ENCODE measurements around the gene KIFC1.
"Not testable (repeated sequence)": the region's sequence is repeated elsewhere in the genome, so short reads cannot be mapped to it uniquely, and the experiment has no call there.

Gene KIFC1

GRCh38 chr6:33373960-33374910 lies 17.4 kb upstream of the KIFC1 start:
- no peak for DNase-seq (ENCODE audit: low read depth)

GRCh38 chr6:33375143-33375671 lies 16.4 kb upstream of the KIFC1 start:
- DNase-seq (ENCODE audit: low read depth): no peak

GRCh38 chr6:33377171-33377570 lies 14.5 kb upstream of the KIFC1 start:
- no peak for DNase-seq (ENCODE audit: low read depth)

DNA sequence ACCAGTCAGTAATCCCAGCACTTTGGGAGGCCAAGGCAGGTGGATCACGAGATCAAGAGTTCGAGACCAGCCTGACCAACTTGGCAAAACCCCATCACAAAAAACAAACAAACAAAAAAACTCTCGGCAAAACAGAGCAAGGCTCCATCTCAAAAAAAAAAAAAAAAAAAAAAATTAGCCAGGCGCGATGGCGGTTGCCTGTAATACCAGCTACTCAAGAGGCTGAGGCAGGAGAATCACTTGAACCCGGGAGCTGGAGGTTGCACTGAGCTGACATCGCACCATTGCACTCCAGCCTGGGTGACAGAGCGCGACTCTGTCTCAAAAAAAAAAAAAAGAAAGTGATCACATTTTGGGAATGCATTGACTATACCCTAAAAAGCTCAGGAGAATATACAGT lies 12.4 kb upstream of the KIFC1 start:
- not testable (repeated sequence) for DNase-seq (ENCODE audit: low read depth)

GRCh38 chr6:33380272-33380981 lies 11.2 kb upstream of the KIFC1 start:
- DNase-seq (ENCODE audit: low read depth): no peak

GRCh38 chr6:33383427-33384185 lies 8.0 kb upstream of the KIFC1 start:
- no peak for DNase-seq (ENCODE audit: low read depth)

DNA sequence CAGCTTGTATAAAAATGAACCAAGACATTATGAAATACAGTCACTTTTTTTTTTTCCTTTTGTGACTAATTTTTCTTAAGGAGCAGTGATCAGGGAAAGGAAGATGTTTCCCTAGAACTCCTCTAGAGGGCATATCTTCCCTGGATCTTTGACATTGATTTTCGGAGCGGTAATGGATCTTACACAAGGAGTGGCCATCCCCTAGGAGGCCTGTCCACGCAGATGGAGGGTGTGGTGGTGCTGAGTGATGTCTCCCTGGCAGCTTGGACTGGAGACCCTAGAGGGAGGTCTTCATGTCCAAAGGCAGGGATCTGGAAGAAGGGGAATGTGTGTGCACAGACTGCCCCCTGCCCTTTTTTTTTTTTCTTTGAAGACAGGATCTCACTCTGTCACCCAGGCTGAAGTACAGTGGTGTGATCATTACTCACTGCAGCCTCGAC lies 7.0 kb upstream of the KIFC1 start:
- no peak for DNase-seq (ENCODE audit: low read depth)

DNA sequence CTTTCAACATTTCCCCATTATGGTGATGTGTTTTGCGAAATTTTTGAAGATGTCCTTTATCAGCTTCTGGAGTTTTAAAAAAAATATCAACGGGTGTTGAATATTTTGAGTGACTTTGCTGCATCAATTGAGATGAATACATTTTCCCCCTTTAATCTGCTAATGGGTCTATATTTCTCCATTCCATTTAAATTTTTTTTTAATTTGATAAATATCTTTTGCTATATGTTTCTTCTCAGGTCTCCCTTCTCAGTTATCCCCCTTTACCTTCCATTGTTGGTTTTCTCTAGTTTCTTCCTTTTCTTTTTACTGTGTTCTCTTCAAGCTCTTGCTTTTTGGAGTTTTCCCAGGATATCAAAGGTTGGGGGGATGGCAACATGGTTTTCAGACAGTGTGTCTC lies 1.4 kb upstream of the KIFC1 start:
- no peak for DNase-seq (ENCODE audit: low read depth)

DNA sequence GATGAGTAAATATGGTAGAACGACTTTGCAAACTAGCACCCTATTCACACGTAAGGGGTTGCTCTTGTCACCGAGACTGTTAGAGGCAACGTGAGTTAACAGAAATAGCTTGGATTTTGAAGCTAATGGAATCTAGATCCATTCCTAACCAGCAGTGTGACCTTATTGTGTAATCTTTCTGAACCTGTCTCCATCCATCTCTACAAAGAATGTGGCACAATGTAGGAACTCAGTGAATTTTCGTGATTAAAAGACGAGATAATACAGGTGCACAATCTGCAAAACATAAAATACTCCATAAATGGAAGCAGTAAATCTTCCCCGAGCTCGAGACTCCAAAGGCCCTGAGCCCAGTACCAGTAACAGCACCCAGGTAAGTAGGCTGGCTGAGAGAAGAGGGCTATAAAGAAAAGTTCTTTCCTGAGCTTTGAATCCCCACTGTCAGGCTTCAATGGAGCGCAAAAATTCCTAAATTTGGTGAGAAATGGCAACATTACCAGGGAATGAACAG lies 801 bp upstream of the KIFC1 start:
- no peak for DNase-seq (ENCODE audit: low read depth)

GRCh38 chr6:33391922-33392594 lies 435 bp downstream of the KIFC1 start:
- DNase-seq (ENCODE audit: low read depth): no peak

GRCh38 chr6:33392595-33392948 lies 949 bp downstream of the KIFC1 start:
- no peak for DNase-seq (ENCODE audit: low read depth)

- no peak for DNase-seq (ENCODE audit: low read depth)
Observed at GRCh38 chr6:33392979-33393378, 1.4 kb downstream of the KIFC1 start.

DNA sequence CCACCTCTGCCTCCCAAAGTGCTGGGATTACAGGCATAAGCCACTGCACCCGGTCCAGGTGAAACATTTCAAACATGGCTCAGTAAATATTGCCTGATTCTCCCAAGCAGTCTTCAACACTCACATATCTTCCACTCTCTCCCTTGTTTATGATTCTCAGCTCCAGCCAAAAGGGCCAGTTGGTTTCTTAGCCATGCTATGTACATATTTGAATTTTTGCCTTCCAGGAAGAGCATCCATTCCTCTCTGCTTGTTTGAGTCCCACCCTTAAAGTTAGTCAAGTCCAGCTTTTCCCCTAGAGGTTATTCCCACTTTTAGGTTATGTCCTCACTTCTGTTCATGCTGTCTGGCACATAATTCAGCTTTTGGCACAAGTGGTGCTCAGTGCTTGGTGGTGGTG lies 5.9 kb downstream of the KIFC1 start:
- DNase-seq (ENCODE audit: low read depth): no peak

DNA sequence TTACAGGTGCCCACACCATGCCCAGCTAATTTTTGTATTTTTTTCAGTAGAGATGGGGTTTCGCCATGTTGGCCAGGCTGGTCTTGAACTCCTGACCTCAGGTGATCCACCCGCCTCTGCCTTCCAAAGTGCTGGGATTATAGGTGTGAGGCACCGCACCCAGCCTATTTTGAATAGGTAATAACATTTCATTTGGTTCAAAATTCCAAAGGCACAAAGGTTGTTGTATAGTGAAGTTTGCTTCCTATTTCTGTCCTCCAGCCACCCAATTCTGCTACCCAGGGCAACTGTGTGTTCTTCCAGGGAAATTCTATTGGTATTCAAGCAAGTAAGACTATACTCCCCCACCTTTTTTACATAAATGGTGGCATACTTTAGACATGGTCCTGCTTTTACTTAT lies 7.0 kb downstream of the KIFC1 start:
- not testable (repeated sequence) for DNase-seq (ENCODE audit: low read depth)

DNA sequence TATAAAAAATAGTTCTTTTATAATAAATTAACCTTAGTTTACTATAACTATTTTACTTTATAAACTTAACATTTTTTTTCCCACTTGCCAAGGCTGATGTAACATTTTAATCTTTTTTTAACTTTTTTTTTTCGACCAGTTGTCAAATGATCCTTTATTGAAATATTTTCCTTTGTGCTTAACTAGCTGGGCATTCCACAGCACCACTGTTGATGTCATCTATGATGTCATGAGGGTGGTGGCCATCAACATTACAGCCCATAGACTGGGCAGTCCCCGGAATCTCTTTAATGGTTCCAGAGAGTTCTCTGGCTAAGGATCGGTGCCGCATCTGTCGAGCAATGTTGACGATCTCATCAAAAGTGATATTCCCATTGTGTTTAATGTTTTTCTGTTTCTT lies 8.3 kb downstream of the KIFC1 start:
- DNase-seq (ENCODE audit: low read depth): not testable (repeated sequence)

- no peak for DNase-seq (ENCODE audit: low read depth)
Observed at GRCh38 chr6:33404884-33405283, 13.3 kb downstream of the KIFC1 start.

- no peak for DNase-seq (ENCODE audit: low read depth)
Observed at GRCh38 chr6:33405386-33405940, 13.8 kb downstream of the KIFC1 start.

DNA sequence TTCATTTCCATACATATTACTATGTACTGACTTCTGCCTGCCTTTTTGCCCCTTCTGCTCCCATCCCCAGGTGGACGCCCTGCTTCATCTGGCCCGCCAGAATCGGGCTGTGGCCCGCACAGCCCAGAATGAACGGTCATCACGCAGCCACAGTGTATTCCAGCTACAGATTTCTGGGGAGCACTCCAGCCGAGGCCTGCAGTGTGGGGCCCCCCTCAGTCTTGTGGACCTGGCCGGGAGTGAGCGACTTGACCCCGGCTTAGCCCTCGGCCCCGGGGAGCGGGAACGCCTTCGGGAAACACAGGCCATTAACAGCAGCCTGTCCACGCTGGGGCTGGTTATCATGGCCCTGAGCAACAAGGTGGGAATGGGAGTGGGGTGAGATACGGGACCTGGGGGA lies 14.5 kb downstream of the KIFC1 start:
- DNase-seq (ENCODE audit: low read depth): no peak

- no peak for DNase-seq (ENCODE audit: low read depth)
Observed at GRCh38 chr6:33407132-33407718, 15.6 kb downstream of the KIFC1 start.

GRCh38 chr6:33410050-33410710 lies 18.6 kb downstream of the KIFC1 start:
- DNase-seq (ENCODE audit: low read depth): peak; percentile 97
